Fibroblast of the aortic adventitia (primary cell): ENCODE data around the gene ACOT11. TPM values are rescaled to one million over a fixed set of nuclear protein-coding genes. Genes with fewer than 3 reads are reported as not detected.

Experiments used
- DNase-seq: peaks from one replicate; pipeline ENCODE4 v3.0.0-alpha.2; 2010; ENCODE audit warnings: low read depth
- H3K4me3 ChIP-seq: 2 replicates; pipeline ENCODE4 v1.5.1; 2011; ENCODE audit warnings: low read depth, mild to moderate bottlenecking, control low read depth, low read length, moderate library complexity
- total RNA-seq: library from RNA; depleted of rRNA; stranded (reverse); fragments of >200 nt; gene quantifications from 2 replicates; pipeline ENCODE4 v1.2.3, GENCODE V29; 2012; ENCODE audit warnings: low replicate concordance
- TF ChIP-seq, protein P1 (sequence below): IDR thresholded peaks from 2 replicates; pipeline ENCODE4 v1.5.1; 2011; ENCODE audit warnings: mild to moderate bottlenecking, low read length, control low read depth, inconsistent platforms; ENCODE audit not compliant: insufficient read depth

The ACOT11 gene
- total RNA-seq, 1 donor = 3.9 TPM

GRCh38 chr1:54604051-54604450 lies 56.0 kb downstream of the ACOT11 start:
- H3K4me3 ChIP-seq = no peak overlapping the region
- no peak for DNase-seq
- TF ChIP-seq, protein P1, sequence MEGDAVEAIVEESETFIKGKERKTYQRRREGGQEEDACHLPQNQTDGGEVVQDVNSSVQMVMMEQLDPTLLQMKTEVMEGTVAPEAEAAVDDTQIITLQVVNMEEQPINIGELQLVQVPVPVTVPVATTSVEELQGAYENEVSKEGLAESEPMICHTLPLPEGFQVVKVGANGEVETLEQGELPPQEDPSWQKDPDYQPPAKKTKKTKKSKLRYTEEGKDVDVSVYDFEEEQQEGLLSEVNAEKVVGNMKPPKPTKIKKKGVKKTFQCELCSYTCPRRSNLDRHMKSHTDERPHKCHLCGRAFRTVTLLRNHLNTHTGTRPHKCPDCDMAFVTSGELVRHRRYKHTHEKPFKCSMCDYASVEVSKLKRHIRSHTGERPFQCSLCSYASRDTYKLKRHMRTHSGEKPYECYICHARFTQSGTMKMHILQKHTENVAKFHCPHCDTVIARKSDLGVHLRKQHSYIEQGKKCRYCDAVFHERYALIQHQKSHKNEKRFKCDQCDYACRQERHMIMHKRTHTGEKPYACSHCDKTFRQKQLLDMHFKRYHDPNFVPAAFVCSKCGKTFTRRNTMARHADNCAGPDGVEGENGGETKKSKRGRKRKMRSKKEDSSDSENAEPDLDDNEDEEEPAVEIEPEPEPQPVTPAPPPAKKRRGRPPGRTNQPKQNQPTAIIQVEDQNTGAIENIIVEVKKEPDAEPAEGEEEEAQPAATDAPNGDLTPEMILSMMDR = no peak

GRCh38 chr1:54604572-54605370 lies 56.7 kb downstream of the ACOT11 start:
- no peak overlapping the region for H3K4me3 ChIP-seq
- TF ChIP-seq, protein P1 = no peak
- no peak for DNase-seq

DNA sequence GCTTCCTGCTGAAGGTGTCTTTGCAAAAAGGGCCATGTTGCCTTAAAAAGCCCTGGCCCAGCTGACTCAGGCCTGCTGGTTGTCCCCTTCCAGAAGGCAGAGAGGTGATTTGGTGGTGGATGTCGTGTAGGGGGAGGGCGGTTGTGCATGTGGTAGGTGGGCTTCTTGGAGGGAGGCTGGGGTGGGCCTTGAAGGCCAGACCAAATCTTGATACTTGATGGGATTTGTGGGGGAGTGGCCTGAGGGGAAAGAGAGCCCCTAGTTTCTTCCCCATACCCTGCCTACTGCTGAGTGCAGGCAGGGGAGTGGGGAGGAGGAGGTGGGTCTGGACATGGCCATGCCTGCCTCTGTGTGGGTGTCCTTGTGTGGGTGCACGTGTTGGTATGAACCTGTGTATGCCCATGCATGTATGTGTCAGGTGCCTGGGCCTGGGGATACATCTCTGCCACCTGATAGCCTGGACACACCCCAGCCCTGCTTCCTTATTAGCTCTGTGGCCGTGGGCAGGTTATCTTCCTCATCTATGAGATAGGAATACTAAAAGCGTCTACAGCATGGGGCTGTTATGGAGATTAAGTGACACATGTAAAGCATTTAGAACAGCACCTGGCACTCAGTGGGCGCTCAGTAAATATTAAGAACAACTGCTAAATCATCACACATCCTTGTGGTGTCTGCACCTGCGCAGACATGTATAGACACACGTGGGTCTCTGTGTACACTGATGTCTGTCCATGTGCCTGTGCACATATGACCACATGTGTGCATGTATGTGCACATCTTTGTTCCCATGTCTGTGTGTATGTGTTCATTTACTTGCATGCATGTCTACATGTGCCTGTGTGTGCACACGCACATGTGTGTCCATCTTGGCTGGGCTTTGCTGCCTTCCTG lies 58.3 kb downstream of the ACOT11 start:
- TF ChIP-seq, protein P1 = no peak
- H3K4me3 ChIP-seq = no peak overlapping the region
- DNase-seq = no peak

DNA sequence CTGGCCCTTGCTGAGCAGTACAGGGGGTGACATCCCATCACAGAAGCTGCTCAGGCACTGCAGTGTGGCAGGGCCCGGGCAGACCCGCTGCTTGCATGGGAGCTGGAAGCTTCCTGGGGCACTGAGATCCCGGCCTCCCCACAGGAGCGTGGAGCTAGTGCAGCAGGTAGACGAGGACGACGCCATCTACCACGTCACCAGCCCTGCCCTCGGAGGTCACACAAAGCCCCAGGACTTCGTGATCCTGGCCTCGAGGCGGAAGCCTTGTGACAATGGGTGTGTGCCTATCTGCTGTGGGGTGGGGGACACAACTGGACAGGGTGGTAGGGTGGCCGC lies 58.9 kb downstream of the ACOT11 start:
- H3K4me3 ChIP-seq = no peak overlapping the region
- TF ChIP-seq, protein P1 = no peak
- no peak for DNase-seq

DNA sequence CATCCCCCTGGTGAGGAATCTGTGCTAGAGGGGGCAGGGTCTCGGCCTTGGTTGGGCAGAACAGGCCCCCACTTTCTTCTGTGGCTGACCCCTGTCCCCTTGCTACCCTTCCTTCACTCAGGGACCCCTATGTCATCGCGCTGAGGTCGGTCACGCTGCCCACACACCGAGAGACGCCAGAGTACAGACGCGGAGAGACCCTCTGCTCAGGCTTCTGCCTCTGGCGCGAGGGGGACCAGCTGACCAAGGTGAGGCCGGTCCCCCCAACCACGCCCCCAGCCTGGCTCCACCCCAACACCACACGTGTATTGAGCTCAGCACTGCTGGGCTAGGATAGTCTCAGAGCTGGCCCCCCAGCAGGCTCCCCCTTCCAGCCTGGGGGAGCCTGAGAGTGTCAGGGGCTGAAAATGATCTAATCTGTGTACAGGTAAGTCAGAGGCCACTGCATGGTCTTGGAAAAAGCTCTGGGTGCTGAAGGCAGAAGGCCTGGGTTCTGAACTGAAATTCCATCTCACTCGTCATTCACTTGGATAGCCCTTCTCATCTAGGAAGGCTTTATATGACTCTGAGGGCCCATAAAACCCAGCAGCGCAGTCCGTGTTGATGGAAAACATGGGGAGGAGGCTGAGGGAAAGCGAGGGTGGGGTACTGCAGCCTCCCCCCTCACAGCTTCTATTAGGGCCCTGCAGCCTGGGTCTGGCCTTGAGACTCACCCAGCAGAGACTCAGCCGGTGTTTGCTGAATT lies 60.0 kb downstream of the ACOT11 start:
- TF ChIP-seq, protein P1 = no peak
- no peak for DNase-seq
- no peak overlapping the region for H3K4me3 ChIP-seq

DNA sequence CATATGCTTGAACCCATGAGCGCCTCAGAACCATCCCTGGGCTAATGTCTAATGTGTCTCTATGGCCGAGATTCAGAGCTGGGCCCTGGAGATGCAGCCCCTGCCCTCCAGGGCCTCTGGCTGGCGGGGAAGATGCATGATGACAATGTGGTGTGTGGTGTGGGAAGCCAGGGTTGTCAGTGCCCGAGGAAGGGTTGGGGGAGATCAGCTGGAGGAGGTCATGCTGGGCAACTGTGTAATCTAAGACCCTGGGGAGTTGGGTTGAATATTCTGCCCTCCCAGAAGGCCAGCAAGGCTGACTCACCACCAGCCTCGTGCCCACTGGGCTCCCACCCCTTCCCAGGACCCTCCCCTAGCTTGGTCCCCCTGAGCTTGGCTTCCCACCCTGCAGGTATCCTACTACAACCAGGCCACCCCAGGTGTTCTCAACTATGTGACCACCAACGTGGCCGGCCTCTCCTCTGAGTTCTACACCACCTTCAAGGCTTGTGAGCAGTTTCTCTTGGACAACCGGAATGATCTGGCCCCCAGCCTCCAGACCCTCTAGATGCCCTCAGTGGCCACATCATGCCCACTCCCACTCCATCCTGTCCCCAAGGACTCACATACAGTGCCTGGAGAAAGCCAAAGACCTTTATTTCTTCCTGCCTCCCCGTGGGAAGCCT lies 60.7 kb downstream of the ACOT11 start:
- H3K4me3 ChIP-seq = no peak overlapping the region
- DNase-seq = no peak
- TF ChIP-seq, protein P1 = no peak
